Retinal pigment epithelial cell (primary cell): Measurements from ENCODE around the gene IL36G.

ENCODE experiments used
- DNase-seq: peaks from one replicate; pipeline ENCODE4 v3.0.0-alpha.2; 2010; ENCODE audit warnings: low read depth
- H3K4me3 ChIP-seq: 2 replicates; pipeline ENCODE4 v1.5.1; 2011; ENCODE audit warnings: mild to moderate bottlenecking, low read length, control low read depth, moderate library complexity
- TF ChIP-seq, protein P1 (sequence below): conservative IDR thresholded peaks from 2 replicates; pipeline ENCODE4 v1.5.1; 2011; ENCODE audit warnings: low read depth, low read length, control low read depth, inconsistent platforms

The IL36G gene

DNA sequence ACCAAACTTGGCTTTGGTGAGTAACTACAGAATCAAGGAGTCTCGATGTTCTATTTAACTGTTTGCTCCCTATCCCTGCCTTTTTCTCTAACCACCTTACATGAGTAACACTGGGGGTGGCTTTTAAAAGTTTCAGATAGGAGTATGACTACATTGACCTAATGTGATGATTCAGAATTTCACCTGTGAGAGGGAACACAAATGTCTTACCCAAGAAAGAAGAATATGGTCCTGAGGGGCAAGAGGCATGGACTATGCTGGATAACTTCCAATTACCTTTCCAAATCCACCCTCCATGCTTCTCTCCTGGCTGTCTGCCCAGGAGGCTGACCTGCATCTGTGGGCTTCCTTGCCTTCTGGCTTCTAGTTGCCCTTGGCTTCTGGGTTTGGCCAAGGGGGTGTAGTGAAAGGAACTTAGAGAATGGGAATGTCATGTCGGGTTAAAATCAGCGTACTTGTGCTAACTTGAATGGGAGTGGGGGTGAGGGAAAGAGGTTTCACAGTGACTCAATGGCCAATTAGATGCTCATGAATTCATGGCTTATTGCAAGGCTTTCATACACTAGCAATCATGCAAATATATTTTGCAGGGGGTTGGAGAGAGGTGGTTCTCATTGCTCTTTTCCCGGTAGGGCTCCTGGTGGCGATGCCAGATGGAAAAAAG lies 5.3 kb upstream of the IL36G start:
- H3K4me3 ChIP-seq, result no peak overlapping the region
- DNase-seq, result no peak
- TF ChIP-seq, protein P1, sequence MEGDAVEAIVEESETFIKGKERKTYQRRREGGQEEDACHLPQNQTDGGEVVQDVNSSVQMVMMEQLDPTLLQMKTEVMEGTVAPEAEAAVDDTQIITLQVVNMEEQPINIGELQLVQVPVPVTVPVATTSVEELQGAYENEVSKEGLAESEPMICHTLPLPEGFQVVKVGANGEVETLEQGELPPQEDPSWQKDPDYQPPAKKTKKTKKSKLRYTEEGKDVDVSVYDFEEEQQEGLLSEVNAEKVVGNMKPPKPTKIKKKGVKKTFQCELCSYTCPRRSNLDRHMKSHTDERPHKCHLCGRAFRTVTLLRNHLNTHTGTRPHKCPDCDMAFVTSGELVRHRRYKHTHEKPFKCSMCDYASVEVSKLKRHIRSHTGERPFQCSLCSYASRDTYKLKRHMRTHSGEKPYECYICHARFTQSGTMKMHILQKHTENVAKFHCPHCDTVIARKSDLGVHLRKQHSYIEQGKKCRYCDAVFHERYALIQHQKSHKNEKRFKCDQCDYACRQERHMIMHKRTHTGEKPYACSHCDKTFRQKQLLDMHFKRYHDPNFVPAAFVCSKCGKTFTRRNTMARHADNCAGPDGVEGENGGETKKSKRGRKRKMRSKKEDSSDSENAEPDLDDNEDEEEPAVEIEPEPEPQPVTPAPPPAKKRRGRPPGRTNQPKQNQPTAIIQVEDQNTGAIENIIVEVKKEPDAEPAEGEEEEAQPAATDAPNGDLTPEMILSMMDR, result no peak

DNA sequence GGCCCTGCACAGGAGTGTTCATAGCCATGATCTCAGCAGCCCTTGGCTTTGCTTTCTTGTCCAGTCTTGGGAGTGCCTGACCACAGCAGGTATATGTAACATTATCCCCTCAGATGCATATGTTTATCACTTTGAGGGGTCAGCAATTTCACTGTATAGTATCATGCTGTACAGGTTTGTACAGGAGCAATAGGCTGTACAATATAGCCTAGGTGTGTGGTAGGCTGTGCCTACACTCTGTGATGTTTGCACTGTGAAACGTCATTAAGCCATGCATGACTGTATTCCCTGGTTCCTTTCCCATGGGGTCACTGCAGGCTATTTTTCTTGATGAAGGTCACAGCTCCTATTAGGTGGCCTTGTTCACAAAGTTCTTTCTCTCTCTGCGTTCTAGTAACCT lies 4.7 kb upstream of the IL36G start:
- no peak for DNase-seq

DNA sequence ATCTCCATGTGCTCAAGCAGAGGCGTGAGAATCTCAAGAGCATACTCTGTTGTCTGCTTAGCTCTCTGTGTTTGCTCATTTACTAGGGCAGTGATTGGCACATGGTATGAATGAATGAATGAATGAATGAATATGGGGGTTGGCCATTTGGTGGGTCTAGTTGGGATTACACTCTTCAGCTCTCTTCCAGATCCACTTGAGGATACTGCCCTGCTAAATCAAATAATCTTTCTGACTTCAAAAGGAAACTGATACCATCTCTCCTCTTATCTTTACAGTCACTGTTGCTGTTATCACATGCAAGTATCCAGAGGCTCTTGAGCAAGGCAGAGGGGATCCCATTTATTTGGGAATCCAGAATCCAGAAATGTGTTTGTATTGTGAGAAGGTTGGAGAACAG lies 1.9 kb downstream of the IL36G start:
- TF ChIP-seq, protein P1, result no peak
- no peak overlapping the region for H3K4me3 ChIP-seq
- DNase-seq, result no peak

More for the DNA sequence above, 4.7 kb upstream of the IL36G start:
- no peak overlapping the region for H3K4me3 ChIP-seq
- TF ChIP-seq, protein P1, result no peak

DNA sequence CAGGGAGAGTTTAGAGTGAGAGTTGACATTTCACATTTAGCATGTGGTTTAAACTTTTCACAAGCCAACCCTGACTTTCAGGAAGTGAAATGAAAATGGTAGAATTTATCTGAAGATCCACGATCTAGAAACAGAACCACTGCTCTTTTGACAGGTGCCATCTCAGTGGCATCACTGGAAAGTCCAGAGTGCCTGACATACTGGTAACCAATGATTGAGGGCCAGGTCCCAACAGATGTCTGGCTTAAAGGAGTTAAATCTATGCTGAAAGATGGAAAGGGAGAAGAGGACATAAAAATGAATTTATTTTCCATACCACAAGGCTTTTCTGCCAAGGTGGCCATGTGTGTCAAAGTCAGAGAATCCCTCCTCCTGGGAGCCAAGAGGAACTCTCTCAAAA lies 2.7 kb downstream of the IL36G start:
- TF ChIP-seq, protein P1, result no peak
- no peak overlapping the region for H3K4me3 ChIP-seq
- DNase-seq, result no peak

DNA sequence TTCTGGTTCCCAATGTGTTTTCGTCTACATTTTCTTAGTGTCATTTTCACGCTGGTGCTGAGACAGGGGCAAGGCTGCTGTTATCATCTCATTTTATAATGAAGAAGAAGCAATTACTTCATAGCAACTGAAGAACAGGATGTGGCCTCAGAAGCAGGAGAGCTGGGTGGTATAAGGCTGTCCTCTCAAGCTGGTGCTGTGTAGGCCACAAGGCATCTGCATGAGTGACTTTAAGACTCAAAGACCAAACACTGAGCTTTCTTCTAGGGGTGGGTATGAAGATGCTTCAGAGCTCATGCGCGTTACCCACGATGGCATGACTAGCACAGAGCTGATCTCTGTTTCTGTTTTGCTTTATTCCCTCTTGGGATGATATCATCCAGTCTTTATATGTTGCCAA lies 7.3 kb downstream of the IL36G start:
- TF ChIP-seq, protein P1, result no peak
- DNase-seq, result no peak
- H3K4me3 ChIP-seq, result no peak overlapping the region

DNA sequence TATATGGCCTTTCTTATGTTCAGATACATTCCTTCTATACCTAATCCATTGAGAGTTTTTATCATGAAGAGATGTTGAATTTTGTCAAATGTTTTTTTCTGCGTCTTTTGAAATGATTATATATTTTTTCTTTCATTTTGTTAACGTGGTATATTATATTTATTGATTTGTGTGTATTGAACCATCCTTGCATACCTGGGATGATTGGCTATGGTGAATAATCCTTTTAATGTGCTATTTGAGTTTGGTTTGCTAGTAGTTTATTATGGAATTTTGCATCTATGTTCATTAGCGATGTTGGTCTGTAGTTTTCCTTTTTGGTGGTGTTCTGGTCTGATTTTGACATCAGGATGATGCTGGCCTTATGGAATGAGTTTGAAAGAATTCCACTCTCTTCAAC lies 11.8 kb downstream of the IL36G start:
- TF ChIP-seq, protein P1, result no peak
- H3K4me3 ChIP-seq, result no peak overlapping the region
- DNase-seq, result no peak

DNA sequence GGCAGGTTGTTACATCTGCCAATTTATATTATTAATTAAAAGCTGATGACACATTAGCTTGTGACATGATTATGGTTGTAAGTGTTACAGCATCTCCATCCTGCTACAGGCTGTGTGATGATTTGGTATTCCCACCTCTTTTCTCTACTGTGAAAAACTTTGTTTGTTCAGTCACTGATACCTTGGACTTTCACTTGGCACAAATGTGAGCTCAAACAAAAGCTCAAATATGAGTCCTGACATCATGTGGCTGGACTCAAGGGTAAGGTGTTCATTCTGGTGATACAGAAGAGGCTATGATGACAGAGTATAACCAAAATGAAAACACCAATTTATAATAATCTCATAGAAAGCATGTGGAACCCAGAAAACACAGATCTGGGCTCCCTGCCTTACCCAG lies 16.0 kb downstream of the IL36G start:
- TF ChIP-seq, protein P1, result no peak
- no peak overlapping the region for H3K4me3 ChIP-seq
- DNase-seq, result no peak
